Smooth muscle cell (in vitro differentiated cells): ENCODE data around the gene ACTN4. TPM values are rescaled to one million over a fixed set of nuclear protein-coding genes. Genes with fewer than 3 reads are reported as not detected.
"Not testable (repeated sequence)": the region's sequence is repeated elsewhere in the genome, so short reads cannot be mapped to it uniquely, and the experiment has no call there.

Source experiments
- DNase-seq: peaks from one replicate; lab custom pipeline; 2025; ENCODE audit not compliant: unreplicated experiment; lab: John Stamatoyannopoulos, UW
- H2AFZ ChIP-seq: fragments of 200-600 bp; sonication (generic); 2 replicates; pipeline ENCODE4 v1.6.0; 2016; ENCODE audit warnings: antibody characterized with exemption, low read depth, mild to moderate bottlenecking
- H3F3A ChIP-seq: fragments of 200-600 bp; sonication (generic); 2 replicates; pipeline ENCODE4 v1.6.0; 2017; ENCODE audit warnings: antibody characterized with exemption, low read depth
- H3K27ac ChIP-seq: fragments of 200-600 bp; sonication (generic); 2 replicates; pipeline ENCODE4 v1.5.1; 2016; ENCODE audit warnings: low read depth, mild to moderate bottlenecking
- H3K27me3 ChIP-seq: fragments of 200-600 bp; sonication (generic); 2 replicates; pipeline ENCODE4 v1.6.1; 2016; ENCODE audit warnings: low read depth, mild to moderate bottlenecking
- H3K36me3 ChIP-seq: fragments of 200-600 bp; sonication (generic); 2 replicates; pipeline ENCODE4 v1.5.1; 2016; ENCODE audit warnings: low read depth
- H3K4me1 ChIP-seq: fragments of 200-600 bp; sonication (generic); 2 replicates; pipeline ENCODE4 v1.5.1; 2016; ENCODE audit warnings: low read depth
- H3K4me2 ChIP-seq: fragments of 200-600 bp; sonication (generic); 2 replicates; pipeline ENCODE4 v1.6.0; 2016; ENCODE audit warnings: mild to moderate bottlenecking
- H3K4me3 ChIP-seq: fragments of 200-600 bp; sonication (generic); 2 replicates; pipeline ENCODE4 v1.5.1; 2016; ENCODE audit warnings: mild to moderate bottlenecking
- H3K79me2 ChIP-seq: fragments of 200-600 bp; sonication (generic); 2 replicates; pipeline ENCODE4 v1.6.0; 2016; ENCODE audit warnings: low read depth, mild to moderate bottlenecking
- H3K9ac ChIP-seq: fragments of 200-600 bp; sonication (generic); 2 replicates; pipeline ENCODE4 v1.6.0; 2016; ENCODE audit warnings: low read depth
- H3K9me3 ChIP-seq: fragments of 200-600 bp; sonication (generic); replicated peaks from 2 replicates; pipeline ENCODE4 v1.5.1; 2016; ENCODE audit warnings: low read depth
- H4K20me1 ChIP-seq: fragments of 200-600 bp; sonication (generic); 2 replicates; pipeline ENCODE4 v1.6.0; 2016; ENCODE audit warnings: low read depth
- CTCF ChIP-seq: fragments of 200-600 bp; sonication (generic); IDR thresholded peaks from 2 replicates; pipeline ENCODE4 v1.5.1; 2017; ENCODE audit warnings: borderline replicate concordance, mild to moderate bottlenecking, antibody characterized with exemption; ENCODE audit not compliant: insufficient read depth, poor library complexity, severe bottlenecking
- WGBS: methylation state at CpG from one replicate; pipeline ENCODE4 v1.1.7; 2016; ENCODE audit warnings: low lambda C conversion rate; 5-methylcytosine and 5-hydroxymethylcytosine counted together
- polyA plus RNA-seq: library from polyadenylated mRNA; unstranded; fragments of >200 nt; fragmentation: Nextera tagmentation; extraction: Ambion mirVana; gene quantifications from 2 replicates; pipeline ENCODE4 v1.2.1, GENCODE V29; 2016
- total RNA-seq: library from RNA; depleted of rRNA; stranded (reverse); fragments of >200 nt; gene quantifications from 2 replicates; pipeline ENCODE4 v1.2.3, GENCODE V29; 2014

ACTN4 gene
- total and polyA plus RNA-seq, 2 experiments from 2014 or later: 53.8 to 311 TPM

- H3K27me3 ChIP-seq: no peaks in the 10 kb centered on the region
- no peaks in the 10 kb centered on the region for H3K79me2 ChIP-seq
- H4K20me1 ChIP-seq: no peaks in the 10 kb centered on the region
- no peak overlapping the region for H3K27ac ChIP-seq
- peak; percentile 20 for DNase-seq
- H3K4me1 ChIP-seq: no peaks in the 10 kb centered on the region
- no peak overlapping the region for H3K9ac ChIP-seq
- peak; percentile 78 for TF ChIP-seq CTCF
- H3F3A ChIP-seq: no peaks in the 10 kb centered on the region
- peak overlapping the region; percentile 84 for H2AFZ ChIP-seq
- H3K9me3 ChIP-seq: no peaks in the 10 kb centered on the region
- peak overlapping the region; percentile 77 for H3K4me2 ChIP-seq
- no peaks in the 10 kb centered on the region for H3K36me3 ChIP-seq
- H3K4me3 ChIP-seq: no peak overlapping the region
- 28% methylated on average over 30 of the region's 42 CpGs for WGBS
These were observed 122.3 kb downstream of the ACTN4 start for GRCh38 chr19:38769635-38770211.

GRCh38 chr19:38770228-38770948, 122.9 kb downstream of the ACTN4 start:
- not testable (repeated sequence) for H3F3A ChIP-seq, DNase-seq, H3K27me3 ChIP-seq, H3K9me3 ChIP-seq, H3K4me1 ChIP-seq, H3K36me3 ChIP-seq, H3K79me2 ChIP-seq, H3K9ac ChIP-seq, H3K27ac ChIP-seq, H3K4me3 ChIP-seq, H4K20me1 ChIP-seq
- WGBS: 40% methylated on average over 20 of the region's 58 CpGs
- Histone ChIP-seq H2AFZ (peak overlapping the region; percentile 84), H3K4me2 (peak overlapping the region; percentile 77)

- H3K9me3 ChIP-seq, H3K9ac ChIP-seq, H3F3A ChIP-seq, H2AFZ ChIP-seq, H3K27ac ChIP-seq, H3K4me3 ChIP-seq, H3K4me2 ChIP-seq, H4K20me1 ChIP-seq, H3K79me2 ChIP-seq, H3K4me1 ChIP-seq, H3K36me3 ChIP-seq, DNase-seq, H3K27me3 ChIP-seq: not testable (repeated sequence)
- 40% methylated on average over 1 of the region's 22 CpGs for WGBS
These were observed 123.5 kb downstream of the ACTN4 start for GRCh38 chr19:38770949-38771275.

GRCh38 chr19:38771569-38771968, 124.1 kb downstream of the ACTN4 start:
- DNase-seq, H3K9me3 ChIP-seq, H3K79me2 ChIP-seq, H3K27ac ChIP-seq, H4K20me1 ChIP-seq, H3K4me1 ChIP-seq, H3K36me3 ChIP-seq, H2AFZ ChIP-seq, H3K4me3 ChIP-seq, H3K4me2 ChIP-seq, H3K9ac ChIP-seq, H3K27me3 ChIP-seq, H3F3A ChIP-seq: not testable (repeated sequence)
- 71% methylated on average over 11 of the region's 30 CpGs for WGBS

- no peak for TF ChIP-seq CTCF
- no peaks in the 10 kb centered on the region for H3K27me3 ChIP-seq
- no peak within 1 kb of the TSS for H3K4me3 ChIP-seq
- no peaks in the 10 kb centered on the region for H3K79me2 ChIP-seq
- H4K20me1 ChIP-seq: no peaks in the 10 kb centered on the region
- no peaks in the 10 kb centered on the region for H3K36me3 ChIP-seq
- no peak within 1 kb of the TSS for H2AFZ ChIP-seq
- no peaks in the 10 kb centered on the region for H3K4me1 ChIP-seq
- no peak within 1 kb of the TSS for H3K9ac ChIP-seq
- WGBS: 87% methylated on average over 6 of the region's 14 CpGs
- no peak for DNase-seq
- no peaks in the 10 kb centered on the region for H3K9me3 ChIP-seq
- H3K4me2 ChIP-seq: no peak within 1 kb of the TSS
- no peak within 1 kb of the TSS for H3K27ac ChIP-seq
- H3F3A ChIP-seq: no peaks in the 10 kb centered on the region
These were observed 126.2 kb downstream of the ACTN4 start, which contains the start of gene LGALS7 for GRCh38 chr19:38773469-38774177. Gene LGALS7, minus strand, starts transcription at chr19:38773517. Its CDS starts 25 bp downstream, at chr19:38773492.
